GM23338 (cell line): Measurements from ENCODE around the gene CD99L2. TPM values are rescaled to one million over a fixed set of nuclear protein-coding genes. Genes with fewer than 3 reads are reported as not detected.

Experiments
- ATAC-seq: fragments of 200-7000 bp; cut with Tn5 transposase; 3 replicates; pipeline ENCODE4 v1.9.1; 2020
- DNase-seq: peaks from one replicate; pipeline ENCODE4 v3.0.0-alpha.2; 2015; ENCODE audit warnings: low spot score
- H2AFZ ChIP-seq: fragments of 200-600 bp; sonication (generic); 2 replicates; pipeline ENCODE4 v1.8.0; 2016; ENCODE audit warnings: antibody characterized with exemption, mild to moderate bottlenecking, moderate library complexity
- H3F3A ChIP-seq: fragments of 200-600 bp; sonication (generic); replicated peaks from 2 replicates; pipeline ENCODE4 v1.8.0; 2017; ENCODE audit warnings: antibody characterized with exemption, mixed run types, low read depth
- H3K27ac ChIP-seq: fragments of 200-600 bp; sonication (generic); 2 replicates; pipeline ENCODE4 v1.6.1; 2016; ENCODE audit warnings: low read depth
- H3K27me3 ChIP-seq: fragments of 200-600 bp; sonication (generic); 2 replicates; pipeline ENCODE4 v1.8.0; 2016; ENCODE audit warnings: mild to moderate bottlenecking, mixed run types, moderate library complexity; ENCODE audit not compliant: insufficient read depth
- H3K36me3 ChIP-seq: fragments of 200-600 bp; sonication (generic); 2 replicates; pipeline ENCODE4 v1.8.0; 2016; ENCODE audit warnings: mild to moderate bottlenecking; ENCODE audit not compliant: insufficient read depth
- H3K4me1 ChIP-seq: fragments of 200-600 bp; sonication (generic); 2 replicates; pipeline ENCODE4 v1.8.0; 2016; ENCODE audit warnings: mild to moderate bottlenecking, moderate library complexity; ENCODE audit not compliant: insufficient read depth
- H3K4me2 ChIP-seq: fragments of 200-600 bp; sonication (generic); 2 replicates; pipeline ENCODE4 v1.7.1; 2017; ENCODE audit warnings: mixed run types
- H3K4me3 ChIP-seq: fragments of 200-600 bp; sonication (generic); 2 replicates; pipeline ENCODE4 v1.6.1; 2016; ENCODE audit warnings: mixed run types
- H3K79me2 ChIP-seq: fragments of 200-600 bp; sonication (generic); replicated peaks from 2 replicates; pipeline ENCODE4 v1.8.0; 2017; ENCODE audit warnings: mild to moderate bottlenecking; ENCODE audit not compliant: insufficient read depth
- H3K9me2 ChIP-seq: fragments of 200-600 bp; sonication (generic); 2 replicates; pipeline ENCODE4 v1.8.0; 2017; ENCODE audit not compliant: insufficient read depth
- H4K20me1 ChIP-seq: fragments of 200-600 bp; sonication (generic); replicated peaks from 2 replicates; pipeline ENCODE4 v1.8.0; 2017; ENCODE audit warnings: mild to moderate bottlenecking; ENCODE audit not compliant: insufficient read depth
- H3K27ac Mint-ChIP-seq: 2 replicates; pipeline ENCODE4 v1.8.0; 2020; ENCODE audit warnings: inconsistent platforms, mild to moderate bottlenecking, moderate library complexity, mixed read lengths
- H3K27me3 Mint-ChIP-seq: 3 replicates; pipeline ENCODE4 v1.8.0; 2022; ENCODE audit warnings: low read depth, mild to moderate bottlenecking, moderate library complexity, mixed read lengths, inconsistent platforms; ENCODE audit not compliant: insufficient read depth, poor library complexity
- H3K36me3 Mint-ChIP-seq: 3 replicates; pipeline ENCODE4 v1.8.0; 2021; ENCODE audit warnings: low read depth, mild to moderate bottlenecking, inconsistent platforms, moderate library complexity, mixed read lengths
- H3K4me1 Mint-ChIP-seq: 3 replicates; pipeline ENCODE4 v1.8.0; 2020; ENCODE audit warnings: mild to moderate bottlenecking, inconsistent platforms, mixed read lengths
- H3K4me3 Mint-ChIP-seq: 3 replicates; pipeline ENCODE4 v1.8.0; 2021; ENCODE audit warnings: moderate library complexity, mild to moderate bottlenecking, inconsistent platforms, mixed read lengths
- H3K9me3 Mint-ChIP-seq: 3 replicates; pipeline ENCODE4 v1.8.0; 2020; ENCODE audit warnings: moderate library complexity, mild to moderate bottlenecking, inconsistent platforms, mixed read lengths
- CREB1 ChIP-seq: fragments of 250-450 bp; sonication (Bioruptor Pico); IDR thresholded peaks from 2 replicates; pipeline ENCODE4 v1.5.0; 2020; ENCODE audit warnings: low read depth, mild to moderate bottlenecking, moderate library complexity
- EZH2 ChIP-seq: fragments of 200-600 bp; sonication (generic); IDR thresholded peaks from one replicate; pipeline ENCODE4 v1.8.0; 2017; ENCODE audit warnings: antibody characterized with exemption, mild to moderate bottlenecking, low read depth; ENCODE audit not compliant: unreplicated experiment
- EZH2phosphoT487 ChIP-seq: fragments of 200-600 bp; sonication (generic); IDR thresholded peaks from one replicate; pipeline ENCODE4 v1.8.1; 2018; ENCODE audit warnings: antibody characterized with exemption; ENCODE audit not compliant: unreplicated experiment
- JUNB ChIP-seq: IDR thresholded peaks from one replicate; pipeline ENCODE4 v1.6.1; 2016; ENCODE audit warnings: antibody characterized with exemption; ENCODE audit not compliant: unreplicated experiment
- NANOG ChIP-seq: IDR thresholded peaks from 2 replicates; pipeline ENCODE4 v1.6.1; 2016; ENCODE audit warnings: antibody characterized with exemption, borderline replicate concordance
- POLR2AphosphoS5 ChIP-seq: IDR thresholded peaks from 2 replicates; pipeline ENCODE4 v1.6.1; 2016; ENCODE audit warnings: antibody characterized with exemption, low read depth
- STAT1 ChIP-seq: IDR thresholded peaks from one replicate; pipeline ENCODE4 v1.6.1; 2016; ENCODE audit warnings: antibody characterized with exemption; ENCODE audit not compliant: unreplicated experiment
- ZNF114 ChIP-seq: fragments of 250-450 bp; sonication (Bioruptor Pico); IDR thresholded peaks from 2 replicates; pipeline ENCODE4 v1.5.0; 2020; ENCODE audit warnings: mild to moderate bottlenecking, moderate library complexity
- ZNF331 ChIP-seq: fragments of 250-450 bp; sonication (Bioruptor Pico); IDR thresholded peaks from 2 replicates; pipeline ENCODE4 v1.5.0; 2020; ENCODE audit warnings: low read depth, mild to moderate bottlenecking, moderate library complexity
- polyA plus RNA-seq: library from polyadenylated mRNA; unstranded; fragments of >200 nt; fragmentation: Nextera tagmentation; extraction: Ambion mirVana; gene quantifications from 2 replicates; pipeline ENCODE4 v1.2.1, GENCODE V29; 2016
- total RNA-seq: library from RNA; depleted of rRNA; stranded (reverse); fragments of >200 nt; shearing (Covaris generic); gene quantifications from 2 replicates; pipeline ENCODE4 v1.2.3, GENCODE V29; 2014
- TF ChIP-seq, protein P1 (sequence below): IDR thresholded peaks from 2 replicates; pipeline ENCODE4 v1.6.1; 2016; ENCODE audit warnings: antibody characterized with exemption
- TF ChIP-seq, protein P2 (sequence below): IDR thresholded peaks from one replicate; pipeline ENCODE4 v1.6.1; 2018; ENCODE audit warnings: antibody characterized with exemption; ENCODE audit not compliant: unreplicated experiment
- TF ChIP-seq, protein P3 (sequence below), 2 experiments: fragments of 200-600 bp in 1 of 2; sonication (generic) in 1 of 2; conservative IDR thresholded peaks; 2 replicates each; pipeline versions ENCODE4 v1.5.1 to v1.6.1; 2016 to 2017; ENCODE audit warnings: antibody characterized with exemption in 2 of 2, low read depth in 2 of 2, mild to moderate bottlenecking in 2 of 2, moderate library complexity in 1 of 2
- TF ChIP-seq, protein P4 (sequence below): fragments of 250-450 bp; sonication (Bioruptor Pico); IDR thresholded peaks from 2 replicates; pipeline ENCODE4 v1.5.0; 2020; ENCODE audit warnings: mild to moderate bottlenecking, moderate library complexity

Gene CD99L2
- total and polyA plus RNA-seq, 2 experiments from 2014 or later, result 2.6 to 6.4 TPM

DNA sequence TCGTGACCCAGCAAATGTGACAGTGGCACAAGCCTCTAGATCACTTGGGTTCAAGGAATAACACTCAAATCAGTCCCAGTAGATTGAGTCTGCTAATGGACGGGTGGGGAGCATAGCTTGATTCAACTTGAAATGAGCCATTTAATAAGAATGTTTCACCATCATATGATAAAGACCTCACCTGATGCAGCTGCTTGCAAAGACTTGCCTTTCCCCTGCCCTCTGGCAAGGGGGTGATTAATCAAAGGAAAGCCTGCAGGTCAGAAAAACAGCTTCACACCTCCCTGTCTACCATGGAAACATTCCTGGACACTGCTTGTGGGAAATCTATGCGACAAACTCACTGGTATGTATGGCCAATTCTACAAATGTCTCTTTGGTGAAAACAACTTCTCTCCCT lies 54.5 kb downstream of the CD99L2 start:
- Histone ChIP-seq H3K9me2 (no peaks in the 10 kb centered on the region), H4K20me1 (no peaks in the 10 kb centered on the region), H3K27me3 (no peaks in the 10 kb centered on the region), H2AFZ (no peak overlapping the region), H3K27ac (no peak overlapping the region), H3K79me2 (peaks cover 12% of the 10 kb centered on the region), H3F3A (no peaks in the 10 kb centered on the region), H3K36me3 (no peaks in the 10 kb centered on the region), H3K4me1 (no peaks in the 10 kb centered on the region), H3K4me2 (no peak overlapping the region), H3K4me3 (no peak overlapping the region)
- H3K4me3 Mint-ChIP-seq, result no peak overlapping the region
- H3K36me3 Mint-ChIP-seq, result no peaks in the 10 kb centered on the region
- no peaks in the 10 kb centered on the region for H3K9me3 Mint-ChIP-seq
- peaks cover 12% of the 10 kb centered on the region; the same call in 2 of the 3 replicates for H3K4me1 Mint-ChIP-seq
- H3K27me3 Mint-ChIP-seq, result peaks cover 2% of the 10 kb centered on the region
- DNase-seq (no peak), ATAC-seq (no peak)
- no peak overlapping the region for H3K27ac Mint-ChIP-seq
- TF ChIP-seq, protein P1, sequence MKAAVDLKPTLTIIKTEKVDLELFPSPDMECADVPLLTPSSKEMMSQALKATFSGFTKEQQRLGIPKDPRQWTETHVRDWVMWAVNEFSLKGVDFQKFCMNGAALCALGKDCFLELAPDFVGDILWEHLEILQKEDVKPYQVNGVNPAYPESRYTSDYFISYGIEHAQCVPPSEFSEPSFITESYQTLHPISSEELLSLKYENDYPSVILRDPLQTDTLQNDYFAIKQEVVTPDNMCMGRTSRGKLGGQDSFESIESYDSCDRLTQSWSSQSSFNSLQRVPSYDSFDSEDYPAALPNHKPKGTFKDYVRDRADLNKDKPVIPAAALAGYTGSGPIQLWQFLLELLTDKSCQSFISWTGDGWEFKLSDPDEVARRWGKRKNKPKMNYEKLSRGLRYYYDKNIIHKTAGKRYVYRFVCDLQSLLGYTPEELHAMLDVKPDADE, result no peak
- TF ChIP-seq EZH2phosphoT487 (no peak), ZNF114 (no peak), NANOG (no peak), ZNF331 (no peak), CREB1 (CRISPR knock-in tag) (no peak), POLR2AphosphoS5 (no peak), EZH2 (no peak), JUNB (no peak), STAT1 (no peak)
- TF ChIP-seq, protein P2, sequence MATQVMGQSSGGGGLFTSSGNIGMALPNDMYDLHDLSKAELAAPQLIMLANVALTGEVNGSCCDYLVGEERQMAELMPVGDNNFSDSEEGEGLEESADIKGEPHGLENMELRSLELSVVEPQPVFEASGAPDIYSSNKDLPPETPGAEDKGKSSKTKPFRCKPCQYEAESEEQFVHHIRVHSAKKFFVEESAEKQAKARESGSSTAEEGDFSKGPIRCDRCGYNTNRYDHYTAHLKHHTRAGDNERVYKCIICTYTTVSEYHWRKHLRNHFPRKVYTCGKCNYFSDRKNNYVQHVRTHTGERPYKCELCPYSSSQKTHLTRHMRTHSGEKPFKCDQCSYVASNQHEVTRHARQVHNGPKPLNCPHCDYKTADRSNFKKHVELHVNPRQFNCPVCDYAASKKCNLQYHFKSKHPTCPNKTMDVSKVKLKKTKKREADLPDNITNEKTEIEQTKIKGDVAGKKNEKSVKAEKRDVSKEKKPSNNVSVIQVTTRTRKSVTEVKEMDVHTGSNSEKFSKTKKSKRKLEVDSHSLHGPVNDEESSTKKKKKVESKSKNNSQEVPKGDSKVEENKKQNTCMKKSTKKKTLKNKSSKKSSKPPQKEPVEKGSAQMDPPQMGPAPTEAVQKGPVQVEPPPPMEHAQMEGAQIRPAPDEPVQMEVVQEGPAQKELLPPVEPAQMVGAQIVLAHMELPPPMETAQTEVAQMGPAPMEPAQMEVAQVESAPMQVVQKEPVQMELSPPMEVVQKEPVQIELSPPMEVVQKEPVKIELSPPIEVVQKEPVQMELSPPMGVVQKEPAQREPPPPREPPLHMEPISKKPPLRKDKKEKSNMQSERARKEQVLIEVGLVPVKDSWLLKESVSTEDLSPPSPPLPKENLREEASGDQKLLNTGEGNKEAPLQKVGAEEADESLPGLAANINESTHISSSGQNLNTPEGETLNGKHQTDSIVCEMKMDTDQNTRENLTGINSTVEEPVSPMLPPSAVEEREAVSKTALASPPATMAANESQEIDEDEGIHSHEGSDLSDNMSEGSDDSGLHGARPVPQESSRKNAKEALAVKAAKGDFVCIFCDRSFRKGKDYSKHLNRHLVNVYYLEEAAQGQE, result no peak
- TF ChIP-seq, protein P3, sequence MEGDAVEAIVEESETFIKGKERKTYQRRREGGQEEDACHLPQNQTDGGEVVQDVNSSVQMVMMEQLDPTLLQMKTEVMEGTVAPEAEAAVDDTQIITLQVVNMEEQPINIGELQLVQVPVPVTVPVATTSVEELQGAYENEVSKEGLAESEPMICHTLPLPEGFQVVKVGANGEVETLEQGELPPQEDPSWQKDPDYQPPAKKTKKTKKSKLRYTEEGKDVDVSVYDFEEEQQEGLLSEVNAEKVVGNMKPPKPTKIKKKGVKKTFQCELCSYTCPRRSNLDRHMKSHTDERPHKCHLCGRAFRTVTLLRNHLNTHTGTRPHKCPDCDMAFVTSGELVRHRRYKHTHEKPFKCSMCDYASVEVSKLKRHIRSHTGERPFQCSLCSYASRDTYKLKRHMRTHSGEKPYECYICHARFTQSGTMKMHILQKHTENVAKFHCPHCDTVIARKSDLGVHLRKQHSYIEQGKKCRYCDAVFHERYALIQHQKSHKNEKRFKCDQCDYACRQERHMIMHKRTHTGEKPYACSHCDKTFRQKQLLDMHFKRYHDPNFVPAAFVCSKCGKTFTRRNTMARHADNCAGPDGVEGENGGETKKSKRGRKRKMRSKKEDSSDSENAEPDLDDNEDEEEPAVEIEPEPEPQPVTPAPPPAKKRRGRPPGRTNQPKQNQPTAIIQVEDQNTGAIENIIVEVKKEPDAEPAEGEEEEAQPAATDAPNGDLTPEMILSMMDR (conservative IDR thresholded peaks at IDR 0.05; ENCODE audit: low read depth in 2 of 2), result no peak
- TF ChIP-seq, protein P4, sequence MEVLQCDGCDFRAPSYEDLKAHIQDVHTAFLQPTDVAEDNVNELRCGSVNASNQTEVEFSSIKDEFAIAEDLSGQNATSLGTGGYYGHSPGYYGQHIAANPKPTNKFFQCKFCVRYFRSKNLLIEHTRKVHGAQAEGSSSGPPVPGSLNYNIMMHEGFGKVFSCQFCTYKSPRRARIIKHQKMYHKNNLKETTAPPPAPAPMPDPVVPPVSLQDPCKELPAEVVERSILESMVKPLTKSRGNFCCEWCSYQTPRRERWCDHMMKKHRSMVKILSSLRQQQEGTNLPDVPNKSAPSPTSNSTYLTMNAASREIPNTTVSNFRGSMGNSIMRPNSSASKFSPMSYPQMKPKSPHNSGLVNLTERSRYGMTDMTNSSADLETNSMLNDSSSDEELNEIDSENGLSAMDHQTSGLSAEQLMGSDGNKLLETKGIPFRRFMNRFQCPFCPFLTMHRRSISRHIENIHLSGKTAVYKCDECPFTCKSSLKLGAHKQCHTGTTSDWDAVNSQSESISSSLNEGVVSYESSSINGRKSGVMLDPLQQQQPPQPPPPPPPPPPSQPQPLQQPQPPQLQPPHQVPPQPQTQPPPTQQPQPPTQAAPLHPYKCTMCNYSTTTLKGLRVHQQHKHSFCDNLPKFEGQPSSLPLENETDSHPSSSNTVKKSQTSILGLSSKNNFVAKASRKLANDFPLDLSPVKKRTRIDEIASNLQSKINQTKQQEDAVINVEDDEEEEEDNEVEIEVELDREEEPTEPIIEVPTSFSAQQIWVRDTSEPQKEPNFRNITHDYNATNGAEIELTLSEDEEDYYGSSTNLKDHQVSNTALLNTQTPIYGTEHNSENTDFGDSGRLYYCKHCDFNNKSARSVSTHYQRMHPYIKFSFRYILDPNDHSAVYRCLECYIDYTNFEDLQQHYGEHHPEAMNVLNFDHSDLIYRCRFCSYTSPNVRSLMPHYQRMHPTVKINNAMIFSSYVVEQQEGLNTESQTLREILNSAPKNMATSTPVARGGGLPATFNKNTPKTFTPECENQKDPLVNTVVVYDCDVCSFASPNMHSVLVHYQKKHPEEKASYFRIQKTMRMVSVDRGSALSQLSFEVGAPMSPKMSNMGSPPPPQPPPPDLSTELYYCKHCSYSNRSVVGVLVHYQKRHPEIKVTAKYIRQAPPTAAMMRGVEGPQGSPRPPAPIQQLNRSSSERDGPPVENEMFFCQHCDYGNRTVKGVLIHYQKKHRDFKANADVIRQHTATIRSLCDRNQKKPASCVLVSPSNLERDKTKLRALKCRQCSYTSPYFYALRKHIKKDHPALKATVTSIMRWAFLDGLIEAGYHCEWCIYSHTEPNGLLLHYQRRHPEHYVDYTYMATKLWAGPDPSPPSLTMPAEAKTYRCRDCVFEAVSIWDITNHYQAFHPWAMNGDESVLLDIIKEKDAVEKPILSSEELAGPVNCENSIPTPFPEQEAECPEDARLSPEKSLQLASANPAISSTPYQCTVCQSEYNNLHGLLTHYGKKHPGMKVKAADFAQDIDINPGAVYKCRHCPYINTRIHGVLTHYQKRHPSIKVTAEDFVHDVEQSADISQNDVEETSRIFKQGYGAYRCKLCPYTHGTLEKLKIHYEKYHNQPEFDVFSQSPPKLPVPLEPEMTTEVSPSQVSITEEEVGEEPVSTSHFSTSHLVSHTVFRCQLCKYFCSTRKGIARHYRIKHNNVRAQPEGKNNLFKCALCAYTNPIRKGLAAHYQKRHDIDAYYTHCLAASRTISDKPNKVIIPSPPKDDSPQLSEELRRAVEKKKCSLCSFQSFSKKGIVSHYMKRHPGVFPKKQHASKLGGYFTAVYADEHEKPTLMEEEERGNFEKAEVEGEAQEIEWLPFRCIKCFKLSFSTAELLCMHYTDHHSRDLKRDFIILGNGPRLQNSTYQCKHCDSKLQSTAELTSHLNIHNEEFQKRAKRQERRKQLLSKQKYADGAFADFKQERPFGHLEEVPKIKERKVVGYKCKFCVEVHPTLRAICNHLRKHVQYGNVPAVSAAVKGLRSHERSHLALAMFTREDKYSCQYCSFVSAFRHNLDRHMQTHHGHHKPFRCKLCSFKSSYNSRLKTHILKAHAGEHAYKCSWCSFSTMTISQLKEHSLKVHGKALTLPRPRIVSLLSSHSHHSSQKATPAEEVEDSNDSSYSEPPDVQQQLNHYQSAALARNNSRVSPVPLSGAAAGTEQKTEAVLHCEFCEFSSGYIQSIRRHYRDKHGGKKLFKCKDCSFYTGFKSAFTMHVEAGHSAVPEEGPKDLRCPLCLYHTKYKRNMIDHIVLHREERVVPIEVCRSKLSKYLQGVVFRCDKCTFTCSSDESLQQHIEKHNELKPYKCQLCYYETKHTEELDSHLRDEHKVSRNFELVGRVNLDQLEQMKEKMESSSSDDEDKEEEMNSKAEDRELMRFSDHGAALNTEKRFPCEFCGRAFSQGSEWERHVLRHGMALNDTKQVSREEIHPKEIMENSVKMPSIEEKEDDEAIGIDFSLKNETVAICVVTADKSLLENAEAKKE (CRISPR knock-in tag), result no peak
